ENCODE measurements around the gene TMEM120A.

DNA sequence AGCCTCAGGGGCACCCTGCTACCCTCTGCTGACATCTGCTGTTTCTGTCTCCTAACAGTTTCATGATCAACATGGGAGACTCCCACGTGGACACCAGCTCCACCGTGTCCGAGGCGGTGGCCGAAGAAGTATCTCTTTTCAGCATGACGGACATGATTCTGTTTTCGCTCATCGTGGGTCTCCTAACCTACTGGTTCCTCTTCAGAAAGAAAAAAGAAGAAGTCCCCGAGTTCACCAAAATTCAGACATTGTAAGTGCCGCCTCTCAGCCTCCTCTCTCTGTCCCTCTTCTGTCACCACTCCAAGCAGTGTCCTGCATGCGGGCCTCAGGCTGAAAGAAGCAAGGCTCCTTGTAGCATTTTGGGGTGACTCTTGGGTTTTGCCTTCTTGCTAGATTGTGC lies 40.5 kb downstream of the TMEM120A start:
- no peak for TF ChIP-seq EZH2 (IDR thresholded peaks at IDR 0.05)
- TF ChIP-seq, protein P1, sequence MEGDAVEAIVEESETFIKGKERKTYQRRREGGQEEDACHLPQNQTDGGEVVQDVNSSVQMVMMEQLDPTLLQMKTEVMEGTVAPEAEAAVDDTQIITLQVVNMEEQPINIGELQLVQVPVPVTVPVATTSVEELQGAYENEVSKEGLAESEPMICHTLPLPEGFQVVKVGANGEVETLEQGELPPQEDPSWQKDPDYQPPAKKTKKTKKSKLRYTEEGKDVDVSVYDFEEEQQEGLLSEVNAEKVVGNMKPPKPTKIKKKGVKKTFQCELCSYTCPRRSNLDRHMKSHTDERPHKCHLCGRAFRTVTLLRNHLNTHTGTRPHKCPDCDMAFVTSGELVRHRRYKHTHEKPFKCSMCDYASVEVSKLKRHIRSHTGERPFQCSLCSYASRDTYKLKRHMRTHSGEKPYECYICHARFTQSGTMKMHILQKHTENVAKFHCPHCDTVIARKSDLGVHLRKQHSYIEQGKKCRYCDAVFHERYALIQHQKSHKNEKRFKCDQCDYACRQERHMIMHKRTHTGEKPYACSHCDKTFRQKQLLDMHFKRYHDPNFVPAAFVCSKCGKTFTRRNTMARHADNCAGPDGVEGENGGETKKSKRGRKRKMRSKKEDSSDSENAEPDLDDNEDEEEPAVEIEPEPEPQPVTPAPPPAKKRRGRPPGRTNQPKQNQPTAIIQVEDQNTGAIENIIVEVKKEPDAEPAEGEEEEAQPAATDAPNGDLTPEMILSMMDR (IDR thresholded peaks at IDR 0.05) = no peak
- TF ChIP-seq EZH2phosphoT487 (IDR thresholded peaks at IDR 0.05) = no peak

Data from neural progenitor cell (in vitro differentiated cells).